Testis (tissue), 3 donors: ENCODE measurements around the gene TSGA10IP. TPM values are rescaled to one million over a fixed set of nuclear protein-coding genes. Genes with fewer than 3 reads are reported as not detected.
A peak's percentile ranks its signal among the peaks of the same experiment; 100 is the strongest.

Experiments used
- DNase-seq: peaks from one replicate; pipeline ENCODE4 v3.0.0-alpha.2; 2019
- H3K27ac ChIP-seq, 2 donors: fragments of 200-600 bp; sonication (generic); one replicate each; pipeline ENCODE4 v1.5.1; 2019
- H3K27me3 ChIP-seq: fragments of 200-600 bp; sonication (generic); one replicate; pipeline ENCODE4 v1.5.1; 2019
- H3K36me3 ChIP-seq: fragments of 200-600 bp; sonication (generic); one replicate; pipeline ENCODE4 v1.5.1; 2017; ENCODE audit warnings: low read depth; ENCODE audit errors: missing control alignments
- H3K4me1 ChIP-seq: fragments of 200-600 bp; sonication (generic); one replicate; pipeline ENCODE4 v1.5.1; 2019
- H3K4me3 ChIP-seq, 2 donors: fragments of 200-600 bp; sonication (generic); one replicate each; pipeline ENCODE4 v1.5.1; 2017 to 2019
- H3K9me3 ChIP-seq: fragments of 200-600 bp; sonication (generic); one replicate; pipeline ENCODE4 v1.5.1; 2017
- CTCF ChIP-seq, 3 experiments: fragments of 450-650 bp in 2 of 3; fragments of 200-600 bp in 1 of 3; sonication (generic) in 1 of 3; IDR thresholded peaks; one replicate each; pipeline ENCODE4 v1.5.1; 2016 to 2019; ENCODE audit warnings: antibody characterized with exemption in 3 of 3, mild to moderate bottlenecking in 2 of 3, moderate library complexity in 1 of 3
- POLR2A ChIP-seq: fragments of 450-650 bp; IDR thresholded peaks from one replicate; pipeline ENCODE4 v1.6.1; 2017; ENCODE audit warnings: antibody characterized with exemption, mild to moderate bottlenecking, moderate library complexity
- WGBS, 2 donors: methylation state at CpG; one replicate each; pipeline ENCODE4 v1.1.5; 2018; 5-methylcytosine and 5-hydroxymethylcytosine counted together
- intact Hi-C: fragments of 100-400 bp; cut with DNase I; formaldehyde crosslinking; loops from one replicate; pipeline ENCODE4 v1.15.1; 2023; ENCODE audit warnings: low total_unique reads
- polyA plus RNA-seq: library from polyadenylated mRNA; stranded (reverse); fragments of 350-450 nt; fragmentation: Illumina TruSeq; extraction: RNeasy Lipid Tissue Mini Kit (QIAGEN cat#74804); gene quantifications from one replicate; pipeline ENCODE4 v1.2.3, GENCODE V29; 2014; ENCODE audit warnings: low read depth, low replicate concordance; ENCODE audit not compliant: insufficient read depth
- total RNA-seq, 2 donors: library from RNA; depleted of rRNA; stranded (reverse); fragments of >200 nt; gene quantifications; one replicate each; pipeline ENCODE4 v1.2.3, GENCODE V29; 2016

The TSGA10IP gene
- total and polyA plus RNA-seq, 3 donors from 2014 or later, result 5.4 to 17.8 (median 5.5) TPM

GRCh38 chr11:65992056-65992455 is 46.8 kb downstream of the TSGA10IP start:
- intact Hi-C loops, result no loop called here
- WGBS, 2 donors, result 59 to 63% methylated on average over 5 of the region's 5 CpGs
- DNase-seq, result no peak
- TF ChIP-seq POLR2A, result no peak
- TF ChIP-seq CTCF (IDR thresholded peaks at IDR 0.05), result no peak
- no peaks in the 10 kb centered on the region for H3K36me3 ChIP-seq
- no peaks in the 10 kb centered on the region for H3K4me1 ChIP-seq
- H3K9me3 ChIP-seq, result no peaks in the 10 kb centered on the region
- H3K27me3 ChIP-seq, result no peaks in the 10 kb centered on the region
- no peak overlapping the region for H3K27ac ChIP-seq
- H3K4me3 ChIP-seq, result no peak overlapping the region

GRCh38 chr11:65997286-65997685 is 52.0 kb downstream of the TSGA10IP start:
- Histone ChIP-seq H3K9me3 (no peaks in the 10 kb centered on the region), H3K36me3 (no peaks in the 10 kb centered on the region), H3K4me3 (no peak overlapping the region), H3K4me1 (peaks cover 8% of the 10 kb centered on the region), H3K27ac (no peak overlapping the region), H3K27me3 (no peaks in the 10 kb centered on the region)
- 73 to 77% methylated on average over 2 of the region's 2 CpGs for WGBS, 2 donors
- no peak for DNase-seq
- intact Hi-C loops, result no loop called here
- no peak for TF ChIP-seq CTCF (IDR thresholded peaks at IDR 0.05)
- TF ChIP-seq POLR2A, result no peak

- Histone ChIP-seq H3K27ac (peak within 1 kb of the TSS; percentile 92 to 98), H3K36me3 (no peaks in the 10 kb centered on the region), H3K27me3 (no peaks in the 10 kb centered on the region), H3K4me1 (peaks cover 13% of the 10 kb centered on the region), H3K4me3 (peak within 1 kb of the TSS; percentile 90 to 93), H3K9me3 (no peaks in the 10 kb centered on the region)
- 0 to 1% methylated on average over 16 to 55 of the region's 55 CpGs for WGBS, 2 donors
- intact Hi-C loops, result no loop called here
- TF ChIP-seq CTCF (IDR thresholded peaks at IDR 0.05) (no peak), POLR2A (no peak)
- DNase-seq, result peak; percentile 95
Measured at GRCh38 chr11:66001942-66002647, 56.8 kb downstream of the TSGA10IP start, which contains the start of the genes BANF1 and EIF1AD. TSS of gene BANF1 (plus strand) at chr11:66002503. CDS start at chr11:66003251, 748 bp downstream. TSS of gene EIF1AD (minus strand) at chr11:66002157. CDS start at chr11:66000389, 1,768 bp downstream.

GRCh38 chr11:66002648-66003225 is 57.5 kb downstream of the TSGA10IP start:
- H3K4me3 ChIP-seq, result peak overlapping the region; percentile 90 to 93
- H3K27ac ChIP-seq, result peak overlapping the region; percentile 92 to 98
- no peaks in the 10 kb centered on the region for H3K36me3 ChIP-seq
- DNase-seq, result peak; percentile 71
- TF ChIP-seq CTCF (IDR thresholded peaks at IDR 0.05) (no peak), POLR2A (no peak)
- whole genome bisulfite sequencing, 2 donors, result 0% methylated on average over 7 to 37 of the region's 40 CpGs
- intact Hi-C loops, result no loop called here
- peaks cover 16% of the 10 kb centered on the region for H3K4me1 ChIP-seq
- H3K27me3 ChIP-seq, result no peaks in the 10 kb centered on the region
- no peaks in the 10 kb centered on the region for H3K9me3 ChIP-seq
